ENCODE results near the gene KLHL36. TPM values are rescaled to one million over a fixed set of nuclear protein-coding genes. Genes with fewer than 3 reads are reported as not detected.

Gene KLHL36
- total RNA-seq, 1 experiment from 2014 or later: 46.0 TPM

GRCh38 chr16:84659656-84660300, 11.5 kb downstream of the KLHL36 start:
- Histone ChIP-seq H3K4me1 (ENCODE audit: control insufficient read depth, insufficient read depth, low read length) (no peaks in the 10 kb centered on the region), H3K36me3 (ENCODE audit: control insufficient read depth, insufficient read depth, low read length) (no peaks in the 10 kb centered on the region), H3K27me3 (ENCODE audit: control insufficient read depth, insufficient read depth, low read length) (no peaks in the 10 kb centered on the region), H3K27ac (ENCODE audit: low read length) (no peak overlapping the region), H3K9me3 (ENCODE audit: control insufficient read depth, insufficient read depth, low read depth, low read length) (no peaks in the 10 kb centered on the region), H3K4me3 (ENCODE audit: low read depth in 2 of 2, low read length in 2 of 2) (no peak overlapping the region)
- BruUV-seq (replicated peaks): no TSS peak
- no peak for DNase-seq (ENCODE audit: low read depth, low spot score)
- CTCF ChIA-PET: no interaction called here
- ATAC-seq: no peak
- intact Hi-C loops (cut with micrococcal nuclease; ENCODE audit: unreplicated experiment) (no loop called here), in situ Hi-C loops (cut with HindIII; ENCODE audit: low pct_unique_long_range_greater_than_20kb, low sequenced_read_pairs) (no loop called here)
- POLR2A ChIA-PET: no interaction called here
- no peak for TF ChIP-seq REST (IDR thresholded peaks at IDR 0.05; ENCODE audit: insufficient read depth in 1 of 2, low read depth in 2 of 2, low read length in 1 of 2)
- no peak for TF ChIP-seq CTCF (IDR thresholded peaks at IDR 0.05)
- no peak for TF ChIP-seq POLR2AphosphoS5 (IDR thresholded peaks at IDR 0.05; ENCODE audit: low read depth, low read length)
- no peak for TF ChIP-seq SIN3A (IDR thresholded peaks at IDR 0.05; ENCODE audit: borderline replicate concordance, insufficient read depth, low read depth, low read length)
- no peak for TF ChIP-seq TCF7L2 (IDR thresholded peaks at IDR 0.05; ENCODE audit: low read depth, low read length)

GRCh38 chr16:84660973-84661372, 12.7 kb downstream of the KLHL36 start:
- BruUV-seq (replicated peaks): no TSS peak
- no peaks in the 10 kb centered on the region for H3K36me3 ChIP-seq (ENCODE audit: control insufficient read depth, insufficient read depth, low read length)
- in situ Hi-C loops (cut with HindIII; ENCODE audit: low pct_unique_long_range_greater_than_20kb, low sequenced_read_pairs): no loop called here
- DNase-seq (ENCODE audit: low read depth, low spot score) (no peak), ATAC-seq (no peak)
- no peaks in the 10 kb centered on the region for H3K4me1 ChIP-seq (ENCODE audit: control insufficient read depth, insufficient read depth, low read length)
- ChIA-PET CTCF (no interaction called here), POLR2A (no interaction called here)
- H3K9me3 ChIP-seq (ENCODE audit: control insufficient read depth, insufficient read depth, low read depth, low read length): no peaks in the 10 kb centered on the region
- H3K4me3 ChIP-seq (ENCODE audit: low read depth in 2 of 2, low read length in 2 of 2): no peak overlapping the region
- no peak overlapping the region for H3K27ac ChIP-seq (ENCODE audit: low read length)
- TF ChIP-seq REST (IDR thresholded peaks at IDR 0.05; ENCODE audit: insufficient read depth in 1 of 2, low read depth in 2 of 2, low read length in 1 of 2): no peak
- no peak for TF ChIP-seq TCF7L2 (IDR thresholded peaks at IDR 0.05; ENCODE audit: low read depth, low read length)
- TF ChIP-seq SIN3A (IDR thresholded peaks at IDR 0.05; ENCODE audit: borderline replicate concordance, insufficient read depth, low read depth, low read length): no peak
- no peak for TF ChIP-seq CTCF (IDR thresholded peaks at IDR 0.05)
- TF ChIP-seq POLR2AphosphoS5 (IDR thresholded peaks at IDR 0.05; ENCODE audit: low read depth, low read length): no peak
- intact Hi-C loops (cut with micrococcal nuclease; ENCODE audit: unreplicated experiment): no loop called here
- no peaks in the 10 kb centered on the region for H3K27me3 ChIP-seq (ENCODE audit: control insufficient read depth, insufficient read depth, low read length)
